GM12872 (cell line): ENCODE measurements around the gene SNX1.

Experiments
- CTCF ChIP-seq: IDR thresholded peaks from 3 replicates; pipeline ENCODE4 v1.5.1; 2011; ENCODE audit warnings: low read depth, mild to moderate bottlenecking, low read length, moderate library complexity; ENCODE audit not compliant: insufficient read depth

SNX1 gene

GRCh38 chr15:64092075-64092820 is 3.5 kb upstream of the SNX1 start:
- TF ChIP-seq CTCF, result no peak

- peak; percentile 35; the same call in 2 of the 3 replicates for TF ChIP-seq CTCF
Observed at GRCh38 chr15:64092864-64093626, 2.7 kb upstream of the SNX1 start.

GRCh38 chr15:64093627-64094417 is 2.0 kb upstream of the SNX1 start, which contains the start of gene CIAO2A:
Gene CIAO2A, minus strand, starts transcription at chr15:64093838. Its CDS starts 70 bp downstream, at chr15:64093768.
- TF ChIP-seq CTCF, result no peak

GRCh38 chr15:64095431-64095794 is 369 bp upstream of the SNX1 start:
- TF ChIP-seq CTCF, result no peak

GRCh38 chr15:64096668-64097384 is 1.0 kb downstream of the SNX1 start:
- TF ChIP-seq CTCF, result 0 out of 3 replicates have a peak, but pooled peaks have one; percentile 11

GRCh38 chr15:64099379-64099778 is 3.6 kb downstream of the SNX1 start:
- TF ChIP-seq CTCF, result no peak
